Ramos (cell line): Measurements from ENCODE around the gene SERINC5.

Experiments
- in situ Hi-C: fragments of 300-500 bp; cut with MboI; formaldehyde crosslinking; loops from one replicate; pipeline ENCODE4 v1.14.3; 2022; ENCODE audit warnings: low sequenced_read_pairs; ENCODE audit not compliant: unreplicated experiment

SERINC5 gene

GRCh38 chr5:80259511-80260203 is 3.8 kb upstream of the SERINC5 start:
- in situ Hi-C loops = no loop called here

GRCh38 chr5:80255431-80255810 is 427 bp downstream of the SERINC5 start:
- in situ Hi-C loops = no loop called here

DNA sequence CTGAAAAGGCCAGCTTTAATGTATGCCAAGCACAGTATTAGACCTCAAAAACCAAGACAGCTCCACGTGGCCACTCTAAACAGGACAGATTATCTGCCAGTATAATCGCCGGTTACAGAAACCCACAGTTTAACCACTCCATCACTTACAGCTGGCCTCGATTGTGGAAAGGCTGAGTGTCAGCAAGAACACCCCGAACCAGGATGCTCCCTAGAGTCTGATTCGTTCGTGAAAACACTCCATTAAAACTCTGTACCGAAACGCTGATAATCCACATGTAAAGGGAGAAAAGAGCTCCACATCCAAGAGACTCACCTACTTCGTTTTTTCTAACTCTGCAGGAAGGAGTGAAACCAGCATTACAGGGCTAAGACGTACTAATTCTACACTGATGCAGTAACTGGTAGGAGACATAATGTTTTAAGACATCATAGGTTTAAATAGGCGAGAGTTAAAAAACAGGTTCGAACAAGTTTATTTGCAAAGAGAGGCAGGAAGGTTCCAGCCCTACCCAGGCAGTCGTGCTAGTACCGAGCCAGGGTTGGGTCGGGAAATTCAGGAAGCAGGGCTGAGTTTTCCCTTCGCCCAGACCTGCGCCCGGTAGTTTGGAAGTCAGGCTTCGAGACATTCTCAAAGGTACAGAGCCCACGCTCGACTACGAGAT is 949 bp downstream of the SERINC5 start:
- in situ Hi-C loops = no loop called here

DNA sequence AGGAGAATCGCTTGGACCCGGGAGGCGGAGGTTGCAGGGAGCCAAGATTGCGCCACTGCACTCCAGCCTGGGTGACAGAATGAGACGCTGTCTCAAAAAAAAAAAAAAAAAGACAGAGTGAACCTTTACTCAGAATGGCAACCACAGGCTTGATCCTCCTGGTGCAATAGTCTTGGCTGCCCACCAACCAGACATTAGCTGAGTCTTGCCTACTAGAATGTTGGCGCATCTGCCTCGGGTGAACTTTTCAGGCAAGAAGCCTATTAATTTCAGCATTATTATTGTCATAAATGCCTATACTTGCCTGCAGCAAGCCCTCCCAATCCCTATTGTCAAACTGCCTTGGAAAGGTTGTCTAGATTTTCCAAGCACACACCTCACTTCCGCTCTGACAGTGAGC is 4.2 kb downstream of the SERINC5 start:
- in situ Hi-C loops = no loop called here

DNA sequence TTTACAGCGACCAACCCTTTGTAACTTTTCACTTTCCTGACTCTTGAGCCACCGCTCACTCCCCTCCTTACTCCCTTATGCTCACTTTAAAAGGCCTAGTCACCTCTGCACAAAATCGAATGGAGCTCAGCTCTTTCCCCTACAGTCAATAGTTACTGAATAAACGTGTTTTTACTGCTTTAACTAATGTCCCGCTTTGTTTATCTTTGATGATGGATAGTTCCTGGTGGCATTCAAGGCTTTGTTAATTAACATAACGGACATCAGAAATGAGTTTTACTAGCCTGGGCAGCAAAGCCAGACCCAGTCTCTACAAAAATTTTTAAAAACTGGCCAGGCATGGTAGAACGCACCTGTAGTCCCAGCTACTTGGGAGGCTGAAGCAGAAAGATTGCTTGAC is 5.0 kb downstream of the SERINC5 start:
- in situ Hi-C loops = no loop called here

GRCh38 chr5:80249901-80250300 is 5.9 kb downstream of the SERINC5 start:
- in situ Hi-C loops = no loop called here

DNA sequence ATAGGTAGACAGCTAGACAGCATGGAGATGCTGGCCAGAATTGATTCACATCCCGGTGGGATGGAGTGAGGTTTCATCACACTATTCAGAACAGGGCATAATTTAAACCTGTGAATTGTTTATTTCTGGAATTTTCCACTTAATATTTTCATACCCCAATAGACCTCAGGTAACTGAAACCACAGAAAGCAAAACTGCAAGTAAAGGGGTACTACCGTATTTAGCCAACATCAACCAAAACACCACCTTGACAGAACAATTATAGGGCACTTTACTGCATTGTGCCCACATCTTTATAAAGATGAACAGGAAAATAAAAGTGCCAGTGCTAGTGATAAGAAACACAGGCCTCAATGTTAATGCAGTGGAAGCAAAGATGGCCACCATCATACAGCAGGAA is 7.5 kb downstream of the SERINC5 start:
- in situ Hi-C loops = no loop called here

DNA sequence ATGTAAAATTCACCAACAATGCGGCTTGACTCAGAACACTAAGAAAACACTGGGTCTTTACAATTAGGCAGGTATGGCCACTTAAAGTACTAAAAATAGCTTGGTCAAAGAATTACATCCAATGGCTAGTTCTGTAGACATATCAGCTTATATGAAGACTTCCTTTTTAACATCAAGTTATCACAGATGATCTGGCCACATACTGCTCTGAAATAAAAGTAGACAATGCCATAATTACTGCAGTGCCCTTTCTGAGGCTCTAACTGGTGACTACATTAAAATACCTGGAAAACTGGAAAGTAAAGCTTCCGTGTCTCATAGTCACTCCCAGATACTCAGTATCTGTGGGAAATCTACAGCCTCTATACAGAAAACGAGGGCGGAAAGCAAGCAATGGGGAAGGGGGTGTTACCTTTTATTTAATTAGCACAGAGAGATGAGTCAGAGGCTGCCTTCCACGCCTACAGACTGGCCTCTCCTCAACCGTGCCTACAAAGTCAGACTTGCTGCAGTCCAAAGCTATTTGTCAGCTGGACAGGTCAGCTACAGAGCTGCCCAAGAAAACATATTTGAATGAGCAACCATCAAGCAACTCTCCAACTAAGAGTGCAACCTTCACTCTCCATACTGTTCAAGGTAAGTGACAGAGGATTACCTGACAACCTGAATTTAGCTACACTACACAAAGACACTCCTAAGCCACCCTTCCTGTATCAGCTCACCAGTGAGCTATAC is 8.7 kb downstream of the SERINC5 start:
- in situ Hi-C loops = no loop called here

DNA sequence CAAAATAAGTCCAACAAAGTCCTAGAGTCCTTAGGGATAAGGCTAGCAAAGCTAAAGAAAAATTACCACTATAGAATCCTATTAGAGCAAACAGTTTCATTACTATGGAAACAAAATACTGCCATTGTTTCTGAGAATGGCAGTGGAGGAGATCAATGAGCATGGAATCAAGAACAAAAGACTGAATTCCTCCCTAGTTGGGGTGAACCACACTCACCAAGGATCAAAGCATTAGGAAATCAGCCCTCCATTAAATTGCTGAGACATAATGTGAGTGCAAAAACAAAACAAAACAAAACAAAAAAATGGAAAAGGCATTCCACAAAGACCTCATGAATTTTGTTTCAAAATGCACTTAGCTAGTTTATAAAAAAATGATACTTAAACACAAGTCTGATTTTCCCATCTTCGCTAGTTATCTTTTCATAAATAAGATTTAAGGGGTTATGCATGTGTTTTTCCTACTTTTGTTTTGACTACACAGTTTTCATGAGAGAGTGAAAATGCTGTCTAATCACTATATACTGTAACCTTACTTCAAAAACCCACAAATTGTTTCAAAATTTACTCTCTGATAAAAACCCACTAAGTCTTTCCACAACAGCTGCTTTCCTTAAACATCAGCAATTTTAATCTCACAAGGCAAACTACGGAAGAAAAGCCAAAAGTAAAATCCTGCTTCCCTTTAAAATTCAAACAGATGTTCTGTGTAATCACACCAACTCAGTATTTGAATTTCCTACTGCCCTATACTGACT is 9.7 kb downstream of the SERINC5 start:
- in situ Hi-C loops = no loop called here

GRCh38 chr5:80243567-80243966 is 12.3 kb downstream of the SERINC5 start:
- in situ Hi-C loops = loop anchor here (5.0 kb wide), 1 partner anchor 46 kb away; no protein-coding TSS in a partner anchor

DNA sequence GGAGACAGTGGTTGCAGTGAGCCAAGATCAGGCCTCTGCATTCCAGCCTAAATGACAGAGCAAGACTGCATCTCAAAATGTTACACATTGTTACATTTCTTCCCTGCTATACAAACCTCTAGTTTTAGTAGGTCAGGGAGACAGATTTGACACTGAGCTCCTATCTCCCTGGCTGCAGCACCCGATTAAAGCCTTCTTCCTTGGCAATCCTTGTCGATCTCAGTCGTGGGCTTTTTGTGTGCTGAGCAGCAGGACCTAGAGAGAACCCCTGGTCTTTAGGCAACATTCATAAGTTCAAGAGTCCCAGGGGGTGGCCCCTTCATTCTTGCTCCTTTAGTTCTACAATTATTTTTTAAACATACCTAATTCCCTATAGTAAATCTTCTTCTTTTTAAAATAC is 13.0 kb downstream of the SERINC5 start:
- in situ Hi-C loops = loop anchor here (5.0 kb wide), 1 partner anchor 46 kb away; no protein-coding TSS in a partner anchor

GRCh38 chr5:80240368-80240986 is 15.4 kb downstream of the SERINC5 start:
- in situ Hi-C loops = loop anchor here (5.0 kb wide), 1 partner anchor 43 kb away; no protein-coding TSS in a partner anchor

GRCh38 chr5:80239680-80240367 is 16.0 kb downstream of the SERINC5 start:
- in situ Hi-C loops = loop anchor here (5.0 kb wide), 1 partner anchor 43 kb away; no protein-coding TSS in a partner anchor

- in situ Hi-C loops = no loop called here
These were observed 16.8 kb downstream of the SERINC5 start for GRCh38 chr5:80238778-80239679.

GRCh38 chr5:80238097-80238496 is 17.8 kb downstream of the SERINC5 start:
- in situ Hi-C loops = no loop called here

GRCh38 chr5:80237243-80237642 is 18.6 kb downstream of the SERINC5 start:
- in situ Hi-C loops = no loop called here

DNA sequence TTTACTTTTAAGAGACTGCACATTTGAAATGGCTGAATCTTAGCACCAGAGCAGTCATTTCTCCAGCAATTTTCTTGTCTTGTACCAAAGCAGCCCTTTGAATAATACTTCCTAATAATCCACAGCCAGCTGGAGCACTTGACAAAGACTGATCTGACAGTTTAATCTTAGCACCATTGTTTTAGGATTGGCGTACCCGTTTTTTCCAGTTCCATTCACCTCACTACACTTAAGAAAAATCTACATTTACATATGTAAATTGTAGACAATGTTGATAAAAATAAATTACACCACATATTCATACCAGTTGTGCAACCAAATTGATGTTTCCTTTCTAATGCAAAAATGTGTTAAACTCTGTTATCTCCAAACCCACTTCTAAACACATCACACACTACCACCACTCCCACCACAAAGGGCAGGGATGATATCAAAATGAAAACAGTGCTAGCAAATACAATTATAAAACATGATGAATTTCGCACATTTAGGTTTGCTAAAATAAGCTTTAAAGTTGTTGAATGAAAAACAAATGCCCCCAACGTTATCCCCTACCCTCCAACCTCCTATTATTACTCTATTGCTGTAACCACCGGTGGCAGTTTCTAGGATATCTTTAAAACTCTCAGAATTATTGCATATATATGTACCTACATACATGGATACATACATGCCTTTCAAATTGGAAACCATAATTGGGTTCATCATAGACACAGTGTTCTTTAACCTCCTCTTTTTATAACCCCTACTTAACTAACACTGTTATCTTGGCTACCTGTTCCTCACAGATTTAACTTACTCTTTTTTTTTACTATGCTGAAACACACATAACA is 21.5 kb downstream of the SERINC5 start:
- in situ Hi-C loops = no loop called here

GRCh38 chr5:80231693-80232092 is 24.2 kb downstream of the SERINC5 start:
- in situ Hi-C loops = no loop called here
